GM18499 (cell line): ENCODE measurements around the gene ZNF664.

Experiments
- ATAC-seq: cut with Tn5 transposase; IDR thresholded peaks from one replicate; pipeline ENCODE4 v1.9.1; 2021; ENCODE audit warnings: moderate number of reproducible peaks; ENCODE audit not compliant: insufficient read depth, unreplicated experiment

ZNF664 gene

DNA sequence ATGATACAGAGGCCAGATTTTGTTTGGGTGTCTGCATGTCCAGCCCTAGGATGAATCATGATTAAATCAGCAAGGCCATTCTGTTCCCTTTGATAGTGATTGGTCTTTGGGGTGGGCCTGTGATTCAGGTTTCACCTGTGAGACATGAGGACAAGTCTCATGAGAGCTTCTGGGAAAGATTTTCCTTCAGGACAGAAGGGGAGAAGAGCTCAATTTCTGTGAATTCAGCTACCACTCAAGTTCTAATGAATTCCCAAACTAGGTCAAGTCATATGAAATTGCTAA is 73.4 kb downstream of the ZNF664 start:
- ATAC-seq = no peak

DNA sequence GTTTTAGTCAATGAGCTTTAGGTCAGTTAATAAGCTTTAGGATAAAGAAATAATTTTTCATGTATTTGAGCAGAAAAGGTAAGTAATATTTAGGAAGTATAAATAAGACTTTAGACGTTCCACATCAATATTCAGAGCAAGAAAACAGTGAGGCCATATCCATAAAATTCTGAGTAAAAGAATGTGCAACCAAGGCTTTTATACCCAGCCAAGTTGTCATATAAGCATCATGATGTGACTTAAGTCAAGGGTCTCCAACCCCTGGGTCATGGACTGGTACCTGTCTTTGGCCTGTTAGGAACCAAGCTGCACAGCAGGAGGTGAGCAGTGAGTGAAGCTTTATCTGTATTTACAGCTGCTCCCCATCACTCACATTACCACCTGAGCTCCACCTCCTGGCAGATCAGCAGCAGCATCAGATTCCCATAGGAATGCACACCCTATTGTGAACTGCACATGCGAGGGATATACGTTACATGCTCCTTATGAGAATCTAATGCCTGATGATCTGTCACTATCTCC is 74.1 kb downstream of the ZNF664 start:
- ATAC-seq = no peak

DNA sequence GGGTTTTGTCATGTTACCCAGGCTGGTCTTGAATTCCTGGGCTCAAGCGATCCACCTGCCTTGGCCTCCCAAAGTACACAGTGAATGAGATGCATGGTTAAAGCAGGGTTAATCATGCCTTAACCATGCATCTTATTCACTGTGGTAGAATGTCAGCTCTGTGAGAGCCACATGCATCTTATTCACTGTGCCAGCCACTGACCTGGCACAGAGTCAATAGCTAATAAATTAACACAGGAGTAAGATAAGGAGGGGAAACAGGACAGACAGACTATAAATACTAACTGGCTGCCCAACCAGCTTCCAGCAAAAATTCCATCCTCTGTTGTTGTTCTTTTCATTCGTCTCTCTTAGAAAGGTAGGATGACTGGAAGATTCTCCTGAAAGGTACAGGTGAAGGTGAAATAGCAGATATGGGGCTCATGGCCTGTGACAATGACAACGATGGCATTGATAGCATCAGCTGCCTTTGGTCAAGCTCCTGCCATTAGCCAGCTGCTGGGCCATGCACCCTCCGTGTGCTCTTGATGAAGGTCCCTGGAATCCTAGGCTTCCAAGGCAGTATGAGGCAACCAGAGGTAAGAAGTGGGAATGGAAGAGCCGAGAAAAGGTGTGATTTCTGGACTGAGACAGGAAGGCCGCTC is 76.6 kb downstream of the ZNF664 start:
- ATAC-seq = no peak

DNA sequence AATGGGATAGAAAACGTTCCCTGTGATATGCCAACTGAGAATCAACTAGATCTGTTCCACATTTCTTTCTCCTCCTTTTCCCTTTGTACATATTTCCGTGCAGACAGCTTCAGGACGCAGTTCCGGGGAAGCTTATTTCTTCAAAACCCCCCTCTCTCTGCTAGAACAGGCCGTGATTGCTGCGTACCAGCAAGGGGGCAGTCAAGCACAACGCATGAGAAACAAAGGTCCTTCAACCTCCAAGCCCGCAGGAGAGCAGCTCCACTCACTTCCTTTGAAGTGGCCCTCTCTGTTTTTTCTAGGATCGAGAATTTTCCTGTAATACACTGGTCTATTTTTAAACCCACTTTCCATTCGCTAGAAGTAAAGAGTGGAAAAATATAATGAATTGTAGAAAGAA is 80.8 kb downstream of the ZNF664 start:
- no peak for ATAC-seq

DNA sequence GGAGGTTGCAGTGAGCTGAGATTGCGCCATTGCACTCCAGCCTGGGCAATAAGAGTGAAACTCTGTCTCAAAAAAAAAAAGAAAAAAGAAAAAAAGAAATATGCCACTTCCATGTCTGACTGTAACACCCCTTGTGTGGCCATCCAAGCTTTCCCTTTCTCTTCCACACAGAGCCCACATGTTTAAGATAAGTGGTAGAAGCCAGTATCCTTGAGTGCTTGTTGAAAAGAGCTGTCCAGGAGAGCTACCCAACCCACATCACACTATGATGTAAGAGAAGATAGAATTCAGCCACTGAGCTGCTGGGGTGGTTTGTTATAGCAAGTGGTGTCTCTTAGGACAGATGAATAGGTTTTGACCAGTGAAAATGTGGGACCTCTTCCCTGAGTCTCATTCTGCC is 82.1 kb downstream of the ZNF664 start:
- no peak for ATAC-seq

DNA sequence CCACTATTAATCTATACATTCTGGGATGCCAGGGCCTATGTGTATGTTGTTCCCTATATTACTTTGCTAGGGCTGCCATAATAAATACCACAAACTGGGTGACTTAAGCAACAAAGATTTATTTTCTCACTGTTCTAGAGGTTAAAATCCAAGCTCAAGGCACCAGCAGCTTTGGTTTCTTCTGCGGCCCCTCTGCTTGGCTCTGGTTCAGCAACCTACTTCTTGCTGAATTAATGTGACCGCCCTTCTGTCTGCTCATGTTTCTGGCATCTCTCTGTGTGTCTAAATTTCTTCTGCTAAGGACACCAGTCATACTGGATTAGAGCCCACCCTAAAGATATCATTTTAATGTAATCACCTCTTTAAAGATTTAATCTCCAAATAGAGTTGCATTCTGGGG is 84.7 kb downstream of the ZNF664 start:
- no peak for ATAC-seq

DNA sequence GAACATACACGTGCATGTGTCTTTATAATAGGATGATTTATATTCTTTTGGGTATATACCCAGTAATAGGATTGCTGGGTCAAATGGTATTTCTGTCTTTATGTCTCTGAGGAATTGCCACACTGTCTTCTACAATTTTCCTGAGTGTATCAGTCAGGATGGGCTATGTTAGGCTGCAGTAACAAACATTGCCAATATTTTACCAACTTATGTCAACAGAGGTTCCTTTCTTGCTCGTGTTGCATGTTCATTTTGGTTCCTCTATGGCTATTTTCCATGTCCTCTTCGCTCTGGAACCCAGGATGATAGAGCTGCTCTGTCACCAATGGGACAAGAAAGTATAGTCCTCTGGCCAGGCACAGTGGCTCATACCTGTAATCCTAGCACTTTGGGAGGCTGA is 86.7 kb downstream of the ZNF664 start:
- ATAC-seq = no peak
